GM12864 (cell line): ENCODE measurements around the gene PDE8A.
"Not testable (repeated sequence)": the region's sequence is repeated elsewhere in the genome, so short reads cannot be mapped to it uniquely, and the experiment has no call there.

Source experiments
- DNase-seq: peaks from one replicate; pipeline ENCODE4 v3.0.0-alpha.2; 2011; ENCODE audit warnings: low read depth
- H3K4me3 ChIP-seq: 2 replicates; pipeline ENCODE4 v1.5.1; 2011; ENCODE audit warnings: mild to moderate bottlenecking, low read depth, low read length, control low read depth
- TF ChIP-seq, protein P1 (sequence below): IDR thresholded peaks from 2 replicates; pipeline ENCODE4 v1.5.1; 2011; ENCODE audit warnings: low read depth, mild to moderate bottlenecking, moderate library complexity, low read length, control low read depth, inconsistent platforms; ENCODE audit errors: missing control alignments

The PDE8A gene

GRCh38 chr15:84982301-84982920, 755 bp downstream of the PDE8A start:
- TF ChIP-seq, protein P1, sequence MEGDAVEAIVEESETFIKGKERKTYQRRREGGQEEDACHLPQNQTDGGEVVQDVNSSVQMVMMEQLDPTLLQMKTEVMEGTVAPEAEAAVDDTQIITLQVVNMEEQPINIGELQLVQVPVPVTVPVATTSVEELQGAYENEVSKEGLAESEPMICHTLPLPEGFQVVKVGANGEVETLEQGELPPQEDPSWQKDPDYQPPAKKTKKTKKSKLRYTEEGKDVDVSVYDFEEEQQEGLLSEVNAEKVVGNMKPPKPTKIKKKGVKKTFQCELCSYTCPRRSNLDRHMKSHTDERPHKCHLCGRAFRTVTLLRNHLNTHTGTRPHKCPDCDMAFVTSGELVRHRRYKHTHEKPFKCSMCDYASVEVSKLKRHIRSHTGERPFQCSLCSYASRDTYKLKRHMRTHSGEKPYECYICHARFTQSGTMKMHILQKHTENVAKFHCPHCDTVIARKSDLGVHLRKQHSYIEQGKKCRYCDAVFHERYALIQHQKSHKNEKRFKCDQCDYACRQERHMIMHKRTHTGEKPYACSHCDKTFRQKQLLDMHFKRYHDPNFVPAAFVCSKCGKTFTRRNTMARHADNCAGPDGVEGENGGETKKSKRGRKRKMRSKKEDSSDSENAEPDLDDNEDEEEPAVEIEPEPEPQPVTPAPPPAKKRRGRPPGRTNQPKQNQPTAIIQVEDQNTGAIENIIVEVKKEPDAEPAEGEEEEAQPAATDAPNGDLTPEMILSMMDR: no peak
- peak overlapping the region; percentile 95 for H3K4me3 ChIP-seq
- DNase-seq: no peak

- TF ChIP-seq, protein P1: no peak
- no peak for DNase-seq
- peak overlapping the region; percentile 95 for H3K4me3 ChIP-seq
Observed at GRCh38 chr15:84983294-84983693, 1.6 kb downstream of the PDE8A start.

DNA sequence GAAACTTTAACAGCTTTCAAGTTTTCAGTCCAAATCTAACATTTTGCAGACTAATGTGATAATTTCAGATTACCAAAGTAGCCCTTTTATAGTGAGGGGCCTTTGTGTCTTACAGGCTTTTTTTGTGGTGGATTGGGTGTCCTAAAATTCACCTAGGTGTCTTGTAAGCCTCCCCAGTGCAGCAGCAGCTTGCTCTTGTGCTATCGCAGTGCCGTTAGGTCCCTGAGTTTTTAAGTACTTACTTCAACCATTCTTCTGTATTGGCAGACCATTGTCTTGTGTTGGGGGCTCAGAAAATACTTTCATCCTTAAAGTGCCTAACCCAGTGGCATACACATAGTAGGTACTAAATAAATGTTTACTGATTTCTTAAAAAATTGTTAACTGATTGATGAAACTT, 2.1 kb downstream of the PDE8A start:
- no peak for DNase-seq
- TF ChIP-seq, protein P1: no peak
- H3K4me3 ChIP-seq: no peak overlapping the region; the same call in 1 of the 2 replicates

GRCh38 chr15:84985158-84985557, 3.5 kb downstream of the PDE8A start:
- H3K4me3 ChIP-seq: no peak overlapping the region
- DNase-seq: no peak

GRCh38 chr15:84987351-84987750, 5.7 kb downstream of the PDE8A start:
- DNase-seq: not testable (repeated sequence)

More at GRCh38 chr15:84985158-84985557, 3.5 kb downstream of the PDE8A start:
- TF ChIP-seq, protein P1: no peak

DNA sequence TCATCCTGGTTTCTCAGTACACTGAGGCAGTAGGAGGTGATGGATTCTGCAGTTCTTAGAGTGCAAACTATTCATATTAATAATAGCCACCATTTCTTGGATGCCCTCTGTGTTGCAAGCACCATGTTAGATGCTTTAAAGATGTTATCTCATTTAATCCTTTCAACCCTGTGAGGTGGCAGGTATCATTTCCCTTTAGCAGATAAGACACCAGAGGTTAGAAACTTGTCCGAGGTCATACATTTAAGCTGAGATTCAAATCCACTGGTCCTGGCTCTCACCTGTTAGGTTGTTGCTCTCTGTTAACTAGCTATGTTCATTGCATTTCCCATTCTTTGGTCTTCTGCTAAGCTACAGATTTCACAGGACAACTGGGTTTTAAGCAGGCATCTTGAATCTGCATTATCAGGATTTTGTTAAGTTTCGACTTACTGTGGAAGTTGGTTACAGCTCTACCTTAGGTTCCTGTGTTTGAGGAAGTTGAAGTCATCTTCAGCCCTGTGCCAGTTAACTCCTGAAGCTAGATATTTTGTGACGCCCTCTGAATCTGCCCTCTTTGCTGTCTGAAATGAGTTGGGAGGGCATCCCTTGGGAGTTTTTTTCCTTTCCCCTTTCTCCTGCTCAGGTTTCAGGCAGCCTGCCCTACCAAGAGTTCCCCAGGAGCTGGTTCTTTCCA, 6.4 kb downstream of the PDE8A start:
- TF ChIP-seq, protein P1: no peak
- no peak for DNase-seq
- H3K4me3 ChIP-seq: no peak overlapping the region

More at GRCh38 chr15:84987351-84987750, 5.7 kb downstream of the PDE8A start:
- H3K4me3 ChIP-seq: not testable (repeated sequence)

- H3K4me3 ChIP-seq: no peak overlapping the region
- TF ChIP-seq, protein P1: no peak
- DNase-seq: no peak
Observed at GRCh38 chr15:84988909-84989644, 7.4 kb downstream of the PDE8A start.
